Neural cell (in vitro differentiated cells): ENCODE results near the gene STAC.

Source experiments
- EP300 ChIP-seq: fragments of 450-650 bp; conservative IDR thresholded peaks from 2 replicates; pipeline ENCODE4 v1.6.1; 2014; ENCODE audit warnings: antibody characterized with exemption, mild to moderate bottlenecking, moderate library complexity; ENCODE audit not compliant: poor library complexity, severe bottlenecking
- POLR2AphosphoS5 ChIP-seq: IDR thresholded peaks from 2 replicates; pipeline ENCODE4 v1.6.1; 2012
- TF ChIP-seq, protein P1 (sequence below): fragments of 450-650 bp; IDR thresholded peaks from 2 replicates; pipeline ENCODE4 v1.5.1; 2014; ENCODE audit warnings: antibody characterized with exemption, mild to moderate bottlenecking, moderate library complexity; ENCODE audit not compliant: poor library complexity, severe bottlenecking
- TF ChIP-seq, protein P2 (sequence below): IDR thresholded peaks from 2 replicates; pipeline ENCODE4 v1.6.1; 2012; ENCODE audit warnings: borderline replicate concordance

- TF ChIP-seq, protein P1, sequence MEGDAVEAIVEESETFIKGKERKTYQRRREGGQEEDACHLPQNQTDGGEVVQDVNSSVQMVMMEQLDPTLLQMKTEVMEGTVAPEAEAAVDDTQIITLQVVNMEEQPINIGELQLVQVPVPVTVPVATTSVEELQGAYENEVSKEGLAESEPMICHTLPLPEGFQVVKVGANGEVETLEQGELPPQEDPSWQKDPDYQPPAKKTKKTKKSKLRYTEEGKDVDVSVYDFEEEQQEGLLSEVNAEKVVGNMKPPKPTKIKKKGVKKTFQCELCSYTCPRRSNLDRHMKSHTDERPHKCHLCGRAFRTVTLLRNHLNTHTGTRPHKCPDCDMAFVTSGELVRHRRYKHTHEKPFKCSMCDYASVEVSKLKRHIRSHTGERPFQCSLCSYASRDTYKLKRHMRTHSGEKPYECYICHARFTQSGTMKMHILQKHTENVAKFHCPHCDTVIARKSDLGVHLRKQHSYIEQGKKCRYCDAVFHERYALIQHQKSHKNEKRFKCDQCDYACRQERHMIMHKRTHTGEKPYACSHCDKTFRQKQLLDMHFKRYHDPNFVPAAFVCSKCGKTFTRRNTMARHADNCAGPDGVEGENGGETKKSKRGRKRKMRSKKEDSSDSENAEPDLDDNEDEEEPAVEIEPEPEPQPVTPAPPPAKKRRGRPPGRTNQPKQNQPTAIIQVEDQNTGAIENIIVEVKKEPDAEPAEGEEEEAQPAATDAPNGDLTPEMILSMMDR, result no peak
- TF ChIP-seq, protein P2, sequence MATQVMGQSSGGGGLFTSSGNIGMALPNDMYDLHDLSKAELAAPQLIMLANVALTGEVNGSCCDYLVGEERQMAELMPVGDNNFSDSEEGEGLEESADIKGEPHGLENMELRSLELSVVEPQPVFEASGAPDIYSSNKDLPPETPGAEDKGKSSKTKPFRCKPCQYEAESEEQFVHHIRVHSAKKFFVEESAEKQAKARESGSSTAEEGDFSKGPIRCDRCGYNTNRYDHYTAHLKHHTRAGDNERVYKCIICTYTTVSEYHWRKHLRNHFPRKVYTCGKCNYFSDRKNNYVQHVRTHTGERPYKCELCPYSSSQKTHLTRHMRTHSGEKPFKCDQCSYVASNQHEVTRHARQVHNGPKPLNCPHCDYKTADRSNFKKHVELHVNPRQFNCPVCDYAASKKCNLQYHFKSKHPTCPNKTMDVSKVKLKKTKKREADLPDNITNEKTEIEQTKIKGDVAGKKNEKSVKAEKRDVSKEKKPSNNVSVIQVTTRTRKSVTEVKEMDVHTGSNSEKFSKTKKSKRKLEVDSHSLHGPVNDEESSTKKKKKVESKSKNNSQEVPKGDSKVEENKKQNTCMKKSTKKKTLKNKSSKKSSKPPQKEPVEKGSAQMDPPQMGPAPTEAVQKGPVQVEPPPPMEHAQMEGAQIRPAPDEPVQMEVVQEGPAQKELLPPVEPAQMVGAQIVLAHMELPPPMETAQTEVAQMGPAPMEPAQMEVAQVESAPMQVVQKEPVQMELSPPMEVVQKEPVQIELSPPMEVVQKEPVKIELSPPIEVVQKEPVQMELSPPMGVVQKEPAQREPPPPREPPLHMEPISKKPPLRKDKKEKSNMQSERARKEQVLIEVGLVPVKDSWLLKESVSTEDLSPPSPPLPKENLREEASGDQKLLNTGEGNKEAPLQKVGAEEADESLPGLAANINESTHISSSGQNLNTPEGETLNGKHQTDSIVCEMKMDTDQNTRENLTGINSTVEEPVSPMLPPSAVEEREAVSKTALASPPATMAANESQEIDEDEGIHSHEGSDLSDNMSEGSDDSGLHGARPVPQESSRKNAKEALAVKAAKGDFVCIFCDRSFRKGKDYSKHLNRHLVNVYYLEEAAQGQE, result no peak
- TF ChIP-seq POLR2AphosphoS5 (no peak), EP300 (no peak)
These were observed 211.7 kb downstream of the STAC start for GRCh38 chr3:36591959-36592358.
